HepG2 (cell line): ENCODE results near the gene EGFLAM. TPM values are rescaled to one million over a fixed set of nuclear protein-coding genes. Genes with fewer than 3 reads are reported as not detected.

Experiments
- ATAC-seq: fragments of 200-7000 bp; cut with Tn5 transposase; 3 replicates; pipeline ENCODE4 v1.9.1; 2020; ENCODE audit warnings: mild to moderate bottlenecking, moderate library complexity
- BruUV-seq: library from RNA; stranded (reverse); fragments of 400-500 nt; replicated peaks from 2 replicates; lab custom pipeline; 2021; lab: Mats Ljungman, UMichigan
- CTCF ChIA-PET: fragments of 300-600 bp; formaldehyde crosslinking; extraction: SDS; loops from one replicate; lab custom pipeline; 2021; ENCODE audit warnings: low total read pairs, inconsistent platforms, low intra/inter-chr PET ratio; lab: Yijun Ruan, JAX
- POLR2A ChIA-PET: fragments of 350-600 bp; sonication (Branson Sonifier 250); formaldehyde crosslinking; loops from one replicate; lab custom pipeline; 2020; ENCODE audit warnings: antibody characterized with exemption, inconsistent platforms; lab: Yijun Ruan, JAX
- DNase-seq: peaks from one replicate; pipeline ENCODE4 v3.0.0-alpha.2; 2015; ENCODE audit warnings: low spot score
- FAIRE-seq: peaks from 3 replicates; lab custom pipeline; 2011; peaks lifted over from hg19 to GRCh38; lab: Jason Lieb, UNC
- H2AFZ ChIP-seq: one replicate; pipeline ENCODE4 v1.6.1; 2011; ENCODE audit warnings: low read length, inconsistent platforms
- H3K27ac ChIP-seq: fragments of 300-600 bp; 3 replicates; pipeline ENCODE4 v1.8.0; 2011; ENCODE audit warnings: mixed run types, mild to moderate bottlenecking, mixed read lengths, low read length, inconsistent platforms; ENCODE audit not compliant: insufficient read depth; ENCODE audit errors: extremely low read length
- H3K27me3 ChIP-seq, 2 experiments: fragments of 200-600 bp in 1 of 2; 2 replicates in 1 of 2; 3 replicates in 1 of 2; pipeline versions ENCODE4 v1.6.0 to v1.8.0; 2011; ENCODE audit warnings: low read length in 2 of 2, mild to moderate bottlenecking in 2 of 2, moderate library complexity in 2 of 2, inconsistent platforms in 1 of 2; ENCODE audit not compliant: insufficient read depth in 2 of 2, control insufficient read depth in 1 of 2
- H3K36me3 ChIP-seq, 2 experiments: fragments of 200-600 bp in 1 of 2; replicated peaks in 1 of 2; 2 replicates in 1 of 2; 3 replicates in 1 of 2; pipeline versions ENCODE4 v1.5.1 to v1.8.0; 2011; ENCODE audit warnings: low read length in 2 of 2, inconsistent platforms in 1 of 2; ENCODE audit not compliant: insufficient read depth in 2 of 2, control insufficient read depth in 1 of 2
- H3K4me1 ChIP-seq: 2 replicates; pipeline ENCODE4 v1.5.1; 2012; ENCODE audit warnings: low read length, inconsistent platforms; ENCODE audit not compliant: insufficient read depth
- H3K4me2 ChIP-seq: 2 replicates; pipeline ENCODE4 v1.6.0; 2011; ENCODE audit warnings: low read depth, low read length, inconsistent platforms
- H3K4me3 ChIP-seq, 3 experiments: fragments of 200-600 bp in 1 of 3; sonication (generic), shearing (Covaris generic) in 1 of 3; replicated peaks in 1 of 3; 2 replicates each; pipeline ENCODE4 v1.5.1; 2011 to 2016; ENCODE audit warnings: low read length in 3 of 3, inconsistent platforms in 2 of 3, low read depth in 2 of 3, mild to moderate bottlenecking in 2 of 3, control low read depth in 1 of 3, mixed read lengths in 1 of 3; ENCODE audit not compliant: insufficient read depth in 1 of 3
- H3K79me2 ChIP-seq: one replicate; pipeline ENCODE4 v1.6.1; 2011; ENCODE audit warnings: low read length, inconsistent platforms; ENCODE audit not compliant: insufficient read depth
- H3K9ac ChIP-seq: 2 replicates; pipeline ENCODE4 v1.6.0; 2011; ENCODE audit warnings: mild to moderate bottlenecking, low read depth, low read length, inconsistent platforms; ENCODE audit not compliant: insufficient read depth
- H3K9me3 ChIP-seq: 2 replicates; pipeline ENCODE4 v1.5.1; 2012; ENCODE audit warnings: mild to moderate bottlenecking, low read length
- H4K20me1 ChIP-seq: 2 replicates; pipeline ENCODE4 v1.6.0; 2011; ENCODE audit warnings: inconsistent platforms, mild to moderate bottlenecking, low read length, moderate library complexity; ENCODE audit not compliant: insufficient read depth
- REST ChIP-seq, 2 experiments: IDR thresholded peaks; 2 replicates each; pipeline ENCODE4 v1.6.1; 2011 to 2012; ENCODE audit warnings: low read length in 2 of 2, borderline replicate concordance in 1 of 2, low read depth in 1 of 2, mild to moderate bottlenecking in 1 of 2, moderate library complexity in 1 of 2
- ZNF629 ChIP-seq: sonication (generic); formaldehyde crosslinking; conservative IDR thresholded peaks from 2 replicates; pipeline ENCODE4 v1.5.0; 2020; ENCODE audit warnings: missing genetic modification reagents
- WGBS: methylation state at CpG from one replicate; pipeline ENCODE4 v1.1.6; 2017; ENCODE audit warnings: low lambda C conversion rate; 5-methylcytosine and 5-hydroxymethylcytosine counted together
- in situ Hi-C: cut with HindIII; loops from 2 replicates; pipeline ENCODE4 v1.10.0; 2017; ENCODE audit warnings: low pct_unique_long_range_greater_than_20kb; ENCODE audit not compliant: extremely low pct_ligation_motif_present
- intact Hi-C: fragments of 100-400 bp; cut with micrococcal nuclease; formaldehyde crosslinking; loops from one replicate; pipeline ENCODE4 v1.10.0; 2022; ENCODE audit not compliant: unreplicated experiment
- polyA plus RNA-seq, 8 experiments: library from polyadenylated mRNA; depleted of rRNA in 3 of 8; stranded (reverse) in 7 of 8; unstranded in 1 of 8; fragments of >200 nt; fragmentation: Illumina TruSeq in 4 of 8; extraction: Trizol in 4 of 8; gene quantifications; 2 replicates each; pipeline versions ENCODE4 v1.2.1 to v1.2.3, GENCODE V29; 2011 to 2016; ENCODE audit warnings: low read depth in 4 of 8, missing spikeins in 1 of 8, mixed read lengths in 1 of 8; ENCODE audit not compliant: insufficient read depth in 1 of 8
- total RNA-seq, 5 experiments: library from RNA; depleted of rRNA; stranded (reverse); fragments of >200 nt; fragmentation: Illumina TruSeq; extraction: Trizol; gene quantifications; 2 replicates each; pipeline ENCODE4 v1.2.3, GENCODE V29; 2016; ENCODE audit warnings: low read depth in 1 of 5

Gene EGFLAM
- total and polyA plus RNA-seq, 2 of the 13 experiments (the other 11 are each of a cell fraction or from before 2014, with no cell fraction given): not detected

- CTCF ChIA-PET: interaction anchor here (0.9 kb wide), 1 partner anchor 193 kb away, joined by 3 read pairs; no protein-coding TSS in a partner anchor
- WGBS: 4% methylated on average over 8 of the region's 8 CpGs
Measured at GRCh38 chr5:38210676-38211353, 47.5 kb upstream of the EGFLAM start.

More at GRCh38 chr5:38210676-38211353, 47.5 kb upstream of the EGFLAM start:
- BruUV-seq: no TSS peak
- POLR2A ChIA-PET: no interaction called here
- no peaks in the 10 kb centered on the region for H3K79me2 ChIP-seq
- in situ Hi-C loops: no loop called here
- no peak for ATAC-seq
- H3K27me3 ChIP-seq: no peaks in the 10 kb centered on the region
- intact Hi-C loops: no loop called here
- H4K20me1 ChIP-seq: no peaks in the 10 kb centered on the region
- H3K4me2 ChIP-seq: no peak overlapping the region
- H2AFZ ChIP-seq: no peak overlapping the region
- no peak overlapping the region for H3K9ac ChIP-seq
- no peak for DNase-seq
- H3K4me3 ChIP-seq: no peak overlapping the region
- TF ChIP-seq ZNF629 (CRISPR knock-in tag) (no peak), REST (IDR thresholded peaks at IDR 0.05; ENCODE audit: borderline replicate concordance in 1 of 2, low read depth in 1 of 2, low read length in 2 of 2) (peak; percentile 16 to 82)
- no peak for FAIRE-seq
- no peaks in the 10 kb centered on the region for H3K9me3 ChIP-seq
- no peaks in the 10 kb centered on the region for H3K4me1 ChIP-seq
- H3K36me3 ChIP-seq: no peaks in the 10 kb centered on the region
- no peak overlapping the region for H3K27ac ChIP-seq
